AG09309 (cell line): Measurements from ENCODE around the gene CALCOCO2.
A peak's percentile ranks its signal among the peaks of the same experiment; 100 is the strongest.

ENCODE experiments used
- DNase-seq: peaks from one replicate; pipeline ENCODE4 v3.0.0-alpha.2; 2010; ENCODE audit warnings: low read depth
- H3K4me3 ChIP-seq: 2 replicates; pipeline ENCODE4 v1.5.1; 2011; ENCODE audit warnings: mild to moderate bottlenecking, low read depth, low read length, moderate library complexity; ENCODE audit not compliant: control insufficient read depth
- CTCF ChIP-seq: IDR thresholded peaks from 2 replicates; pipeline ENCODE4 v1.5.1; 2011; ENCODE audit warnings: mild to moderate bottlenecking, low read depth, low read length, inconsistent platforms; ENCODE audit not compliant: insufficient read depth, control insufficient read depth; ENCODE audit errors: missing control alignments

Gene CALCOCO2

GRCh38 chr17:48893646-48894508 is 63.0 kb downstream of the CALCOCO2 start:
- TF ChIP-seq CTCF = no peak

GRCh38 chr17:48894886-48895285 is 64.1 kb downstream of the CALCOCO2 start:
- DNase-seq = no peak
- no peak for TF ChIP-seq CTCF
- no peak overlapping the region for H3K4me3 ChIP-seq

More at GRCh38 chr17:48893646-48894508, 63.0 kb downstream of the CALCOCO2 start:
- DNase-seq = no peak
- peak overlapping the region; percentile 73 for H3K4me3 ChIP-seq

GRCh38 chr17:48901241-48901640 is 70.4 kb downstream of the CALCOCO2 start:
- DNase-seq = no peak
- TF ChIP-seq CTCF = no peak
- no peak overlapping the region for H3K4me3 ChIP-seq

- TF ChIP-seq CTCF = no peak
- DNase-seq = no peak
- no peak overlapping the region for H3K4me3 ChIP-seq
Measured at GRCh38 chr17:48903401-48903800, 72.6 kb downstream of the CALCOCO2 start.

- DNase-seq = no peak
- no peak for TF ChIP-seq CTCF
Measured at GRCh38 chr17:48904428-48904827, 73.6 kb downstream of the CALCOCO2 start.

GRCh38 chr17:48905987-48906515 is 75.2 kb downstream of the CALCOCO2 start:
- no peak overlapping the region for H3K4me3 ChIP-seq
- DNase-seq = no peak
- no peak for TF ChIP-seq CTCF

More at GRCh38 chr17:48904428-48904827, 73.6 kb downstream of the CALCOCO2 start:
- H3K4me3 ChIP-seq = no peak overlapping the region
